Astrocyte of the spinal cord (primary cell): ENCODE results near the gene PLEK2.
"Not testable (repeated sequence)": the region's sequence is repeated elsewhere in the genome, so short reads cannot be mapped to it uniquely, and the experiment has no call there.

Experiments
- DNase-seq: peaks from one replicate; pipeline ENCODE4 v3.0.0; 2011; ENCODE audit warnings: low read depth, low spot score
- H3K4me3 ChIP-seq: 2 replicates; pipeline ENCODE4 v1.5.1; 2011; ENCODE audit warnings: low read depth, mild to moderate bottlenecking, low read length, moderate library complexity
- CTCF ChIP-seq: IDR thresholded peaks from 2 replicates; pipeline ENCODE4 v1.5.1; 2012; ENCODE audit warnings: low read depth, mild to moderate bottlenecking, low read length, inconsistent platforms
- in situ Hi-C: cut with HindIII; loops from 2 replicates; pipeline ENCODE4 v1.10.0; 2017; ENCODE audit warnings: low sequenced_read_pairs

PLEK2 gene

GRCh38 chr14:67358924-67359774 is 52.8 kb downstream of the PLEK2 start:
- in situ Hi-C loops, result no loop called here
- H3K4me3 ChIP-seq, result peak overlapping the region; percentile 92
- TF ChIP-seq CTCF, result no peak
- DNase-seq, result no peak

GRCh38 chr14:67357969-67358354 is 54.0 kb downstream of the PLEK2 start:
- peak overlapping the region; percentile 92 for H3K4me3 ChIP-seq
- no peak for TF ChIP-seq CTCF
- DNase-seq, result no peak
- in situ Hi-C loops, result no loop called here

- peak overlapping the region; percentile 92 for H3K4me3 ChIP-seq
- no peak for DNase-seq
- no peak for TF ChIP-seq CTCF
- in situ Hi-C loops, result no loop called here
These were observed 54.6 kb downstream of the PLEK2 start for GRCh38 chr14:67357186-67357968.

DNA sequence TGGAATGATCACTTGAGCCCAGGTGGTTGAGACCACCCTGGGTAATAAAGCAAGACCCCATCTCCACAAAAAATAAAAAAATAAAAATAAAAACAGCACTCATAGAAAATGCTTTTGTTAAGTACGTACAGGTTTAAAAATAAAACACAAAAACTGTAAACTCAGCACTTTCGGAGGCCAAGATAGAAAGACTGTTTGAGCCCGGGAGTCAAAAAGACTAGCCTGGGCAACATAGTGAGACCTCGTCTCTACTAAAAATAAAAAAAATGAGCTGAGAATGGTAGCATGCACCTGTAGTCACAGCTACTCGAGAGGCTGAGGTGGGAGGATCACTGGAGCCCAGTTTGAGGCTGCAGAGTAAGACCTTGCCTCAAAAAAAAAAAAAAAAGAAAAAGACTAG is 59.9 kb downstream of the PLEK2 start:
- TF ChIP-seq CTCF, result no peak
- no peak overlapping the region for H3K4me3 ChIP-seq
- no peak for DNase-seq
- in situ Hi-C loops, result no loop called here

- no peak overlapping the region for H3K4me3 ChIP-seq
- DNase-seq, result no peak
- TF ChIP-seq CTCF, result no peak
- in situ Hi-C loops, result no loop called here
These were observed 66.4 kb downstream of the PLEK2 start for GRCh38 chr14:67345583-67345982.

GRCh38 chr14:67343601-67344230 is 68.2 kb downstream of the PLEK2 start:
- TF ChIP-seq CTCF, result no peak
- H3K4me3 ChIP-seq, result no peak overlapping the region
- DNase-seq, result no peak
- in situ Hi-C loops, result no loop called here

DNA sequence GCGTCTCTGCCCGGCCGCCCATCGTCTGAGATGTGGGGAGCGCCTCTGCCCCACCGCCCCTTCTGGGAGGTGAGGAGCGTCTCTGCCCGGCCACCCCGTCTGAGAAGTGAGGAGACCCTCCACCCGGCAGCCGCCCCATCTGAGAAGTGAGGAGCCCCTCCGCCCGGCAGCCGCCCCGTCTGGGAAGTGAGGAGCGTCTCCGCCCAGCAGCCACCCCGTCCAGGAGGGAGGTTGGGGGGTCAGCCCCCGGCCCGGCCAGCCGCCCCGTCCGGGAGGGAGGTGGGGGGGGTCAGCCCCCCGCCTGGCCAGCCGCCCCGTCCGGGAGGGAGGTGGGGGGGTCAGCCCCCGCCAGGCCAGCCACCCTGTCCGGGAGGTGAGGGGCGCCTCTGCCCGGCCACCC is 70.7 kb downstream of the PLEK2 start:
- DNase-seq, H3K4me3 ChIP-seq, in situ Hi-C loops: not testable (repeated sequence)
